K562 (cell line): ENCODE results near the gene CEP350. TPM values are rescaled to one million over a fixed set of nuclear protein-coding genes. Genes with fewer than 3 reads are reported as not detected.

Experiments used
- AFF1 ChIP-seq, 2 experiments: fragments of 450-650 bp; IDR thresholded peaks; 2 replicates each; pipeline ENCODE4 v1.6.1; 2018; ENCODE audit warnings: mild to moderate bottlenecking in 2 of 2, low read depth in 1 of 2; ENCODE audit not compliant: partially characterized antibody in 2 of 2
- ATF7 ChIP-seq: fragments of 450-650 bp; IDR thresholded peaks from 2 replicates; pipeline ENCODE4 v1.7.1; 2014; ENCODE audit warnings: mild to moderate bottlenecking, moderate library complexity
- E2F8 ChIP-seq: fragments of 450-650 bp; IDR thresholded peaks from 2 replicates; pipeline ENCODE4 v1.7.1; 2018; ENCODE audit warnings: mild to moderate bottlenecking, low read depth; ENCODE audit not compliant: partially characterized antibody
- EGR1 ChIP-seq: fragments of 450-650 bp; conservative IDR thresholded peaks from 2 replicates; pipeline ENCODE4 v1.6.1; 2017; ENCODE audit warnings: mild to moderate bottlenecking
- GATAD2B ChIP-seq: fragments of 450-650 bp; IDR thresholded peaks from 2 replicates; pipeline ENCODE4 v1.6.1; 2017; ENCODE audit warnings: mild to moderate bottlenecking, borderline replicate concordance
- HMG20B ChIP-seq: fragments of 250-450 bp; sonication (Bioruptor Pico); IDR thresholded peaks from 2 replicates; pipeline ENCODE4 v1.5.0; 2021; ENCODE audit warnings: mild to moderate bottlenecking
- PKNOX1 ChIP-seq: fragments of 450-650 bp; IDR thresholded peaks from 2 replicates; pipeline ENCODE4 v1.6.1; 2016
- PYGO2 ChIP-seq: fragments of 450-650 bp; IDR thresholded peaks from 2 replicates; pipeline ENCODE4 v1.6.1; 2016; ENCODE audit warnings: mild to moderate bottlenecking, missing genetic modification characterization, moderate library complexity, missing compliant biosample characterization
- RBBP5 ChIP-seq: fragments of 200-600 bp; sonication (generic); IDR thresholded peaks from 2 replicates; pipeline ENCODE4 v1.6.1; 2012; ENCODE audit warnings: borderline replicate concordance, mild to moderate bottlenecking, low read length, control low read depth, inconsistent platforms; ENCODE audit not compliant: insufficient read depth, poor library complexity, severe bottlenecking
- STAT5A ChIP-seq: IDR thresholded peaks from 2 replicates; pipeline ENCODE4 v1.6.1; 2012; ENCODE audit warnings: low read length, inconsistent platforms, borderline replicate concordance
- STAT6 ChIP-seq: sonication (generic); formaldehyde crosslinking; IDR thresholded peaks from 2 replicates; pipeline ENCODE4 v1.8.1; 2023; ENCODE audit warnings: mild to moderate bottlenecking, missing genetic modification reagents
- polyA plus RNA-seq, 8 experiments: library from polyadenylated mRNA; depleted of rRNA in 4 of 8; stranded (reverse) in 5 of 8; unstranded in 3 of 8; fragments of >200 nt; fragmentation: Nextera tagmentation in 2 of 8; fragmentation: Illumina TruSeq in 1 of 8; extraction: Ambion mirVana in 2 of 8; extraction: Trizol in 1 of 8; gene quantifications; 2 replicates each; pipeline versions ENCODE4 v1.2.1 to v1.2.3, GENCODE V29; 2011 to 2014; ENCODE audit warnings: inconsistent platforms in 1 of 8, missing spikeins in 1 of 8
- total RNA-seq, 7 experiments: library from RNA; depleted of rRNA in 6 of 7; stranded (reverse); fragments of >200 nt in 6 of 7; fragmentation: Illumina TruSeq in 2 of 7; extraction: Trizol in 2 of 7; gene quantifications; 2 replicates each; pipeline versions ENCODE4 v1.2.1 to v1.2.3, GENCODE V29; 2011 to 2021; ENCODE audit warnings: low replicate concordance in 1 of 7

CEP350 gene
- total and polyA plus RNA-seq, 9 of the 15 experiments (the other 6 are each of a cell fraction or from before 2014, with no cell fraction given): 8.3 to 64.3 (median 28.0) TPM

- TF ChIP-seq PKNOX1: peak; percentile 34
- peak; percentile 57 for TF ChIP-seq E2F8
- peak; percentile 4 for TF ChIP-seq RBBP5
- peak; percentile 5 to 77 for TF ChIP-seq AFF1 (IDR thresholded peaks at IDR 0.05; ENCODE audit: low read depth in 1 of 2, partially characterized antibody in 2 of 2)
- peak; percentile 97 for TF ChIP-seq STAT5A
- 0 out of 2 replicates have a peak, but pooled peaks have one; percentile 80 for TF ChIP-seq GATAD2B
- TF ChIP-seq ATF7: peak; percentile 80
- TF ChIP-seq EGR1: no peak
- 0 out of 2 replicates have a peak, but pooled peaks have one; percentile 55 for TF ChIP-seq PYGO2 (tag)
- no peak for TF ChIP-seq HMG20B (CRISPR knock-in tag)
- TF ChIP-seq STAT6 (CRISPR knock-in tag): no peak
Observed at GRCh38 chr1:179971563-179972496, 17.2 kb downstream of the CEP350 start (continued).
